ENCODE measurements around the gene QPCTL. TPM values are rescaled to one million over a fixed set of nuclear protein-coding genes. Genes with fewer than 3 reads are reported as not detected.

Gene QPCTL
- 9.8 TPM for polyA plus RNA-seq (2013, experiment 1 of 2)
- 10.3 TPM for polyA plus RNA-seq (2013, experiment 2 of 2)

- Histone ChIP-seq H3K36me3 (replicated peaks in 1 of 2; ENCODE audit: control insufficient read depth in 2 of 2, insufficient read depth in 2 of 2, low read length in 2 of 2) (peaks cover 20 to 47% of the 10 kb centered on the region in 2 donors), H3K14ac (ENCODE audit: low read length) (no peak within 1 kb of the TSS), H3K4me2 (ENCODE audit: insufficient read depth, low read length, poor library complexity, severe bottlenecking) (peak within 1 kb of the TSS; percentile 92), H3K23ac (ENCODE audit: low read depth, low read length, poor library complexity) (peak within 1 kb of the TSS; percentile 99), H2AK5ac (ENCODE audit: low read depth, low read length) (peak within 1 kb of the TSS; percentile 86), H4K8ac (ENCODE audit: low read depth, low read length) (no peak within 1 kb of the TSS), H3K4me3 (ENCODE audit: low read length in 2 of 2) (peak within 1 kb of the TSS; percentile 58 to 97), H3K4me1 (ENCODE audit: control insufficient read depth in 2 of 2, insufficient read depth in 1 of 2, low read depth in 1 of 2, low read length in 2 of 2) (peaks cover 2 to 3% of the 10 kb centered on the region in 2 donors), H3K27me3 (ENCODE audit: control insufficient read depth in 3 of 3, insufficient read depth in 3 of 3, low read depth in 1 of 3, low read length in 3 of 3) (no peaks in the 10 kb centered on the region), H2BK120ac (ENCODE audit: low read depth, low read length) (no peak within 1 kb of the TSS), H3K27ac (replicated peaks; ENCODE audit: low read length) (peak within 1 kb of the TSS; percentile 87), H4K91ac (ENCODE audit: low read depth, low read length, poor library complexity) (no peak within 1 kb of the TSS), H2BK12ac (ENCODE audit: low read length) (no peak within 1 kb of the TSS), H3K4ac (ENCODE audit: low read length) (no peak within 1 kb of the TSS), H2AFZ (ENCODE audit: low read length) (peak within 1 kb of the TSS; percentile 89), H3K18ac (ENCODE audit: low read length) (peak within 1 kb of the TSS; percentile 91), H3K79me1 (ENCODE audit: low read depth, low read length) (peaks cover 5% of the 10 kb centered on the region), H2BK15ac (ENCODE audit: low read length) (no peak within 1 kb of the TSS), H2BK5ac (ENCODE audit: low read length) (peak within 1 kb of the TSS; percentile 88), H3K9me3 (replicated peaks in 1 of 2; ENCODE audit: control insufficient read depth in 2 of 2, insufficient read depth in 1 of 2, low read depth in 1 of 2, low read length in 2 of 2) (no peaks in the 10 kb centered on the region), H3K9ac (ENCODE audit: low read depth, low read length, poor library complexity) (peak within 1 kb of the TSS; percentile 96)
- peak; percentile 99 for DNase-seq (ENCODE audit: low spot score)
- WGBS, 2 donors (ENCODE audit: extremely low coverage in 2 of 2, insufficient read length in 2 of 2, insufficient replicate concordance in 1 of 2), result no CpG with 5 or more reads among the region's 70 CpGs
Observed at GRCh38 chr19:45692187-45693105, at the start of gene QPCTL. TSS of gene QPCTL (plus strand) at chr19:45692666. CDS start at chr19:45692704, 38 bp downstream.

GRCh38 chr19:45643024-45643926 lies 49.2 kb upstream of the QPCTL start:
- peak overlapping the region; percentile 89 for H3K4me2 ChIP-seq (ENCODE audit: insufficient read depth, low read length, poor library complexity, severe bottlenecking)
- no peak overlapping the region for H3K4ac ChIP-seq (ENCODE audit: low read length)
- no peak overlapping the region for H3K27ac ChIP-seq (replicated peaks; ENCODE audit: low read length)
- no CpG with 5 or more reads among the region's 39 CpGs for WGBS, 2 donors (ENCODE audit: extremely low coverage in 2 of 2, insufficient read length in 2 of 2, insufficient replicate concordance in 1 of 2)
- no peak overlapping the region for H2BK5ac ChIP-seq (ENCODE audit: low read length)
- no peaks in the 10 kb centered on the region for H3K36me3 ChIP-seq (replicated peaks in 1 of 2; ENCODE audit: control insufficient read depth in 2 of 2, insufficient read depth in 2 of 2, low read length in 2 of 2)
- H3K18ac ChIP-seq (ENCODE audit: low read length), result peak overlapping the region; percentile 20
- H3K9ac ChIP-seq (ENCODE audit: low read depth, low read length, poor library complexity), result peak overlapping the region; percentile 22
- H4K91ac ChIP-seq (ENCODE audit: low read depth, low read length, poor library complexity), result no peak overlapping the region
- H2AFZ ChIP-seq (ENCODE audit: low read length), result peak overlapping the region; percentile 92
- H3K14ac ChIP-seq (ENCODE audit: low read length), result no peak overlapping the region
- peak overlapping the region; percentile 12 for H2BK15ac ChIP-seq (ENCODE audit: low read length)
- no peak overlapping the region for H4K8ac ChIP-seq (ENCODE audit: low read depth, low read length)
- H3K4me1 ChIP-seq (ENCODE audit: control insufficient read depth in 2 of 2, insufficient read depth in 1 of 2, low read depth in 1 of 2, low read length in 2 of 2), result peaks cover 10 to 21% of the 10 kb centered on the region in 2 donors
- no peak overlapping the region for H2BK12ac ChIP-seq (ENCODE audit: low read length)
- DNase-seq (ENCODE audit: low spot score), result peak; percentile 82
- no peaks in the 10 kb centered on the region for H3K9me3 ChIP-seq (replicated peaks in 1 of 2; ENCODE audit: control insufficient read depth in 2 of 2, insufficient read depth in 1 of 2, low read depth in 1 of 2, low read length in 2 of 2)
- no peak overlapping the region for H2BK120ac ChIP-seq (ENCODE audit: low read depth, low read length)
- peak overlapping the region; percentile 30 for H3K23ac ChIP-seq (ENCODE audit: low read depth, low read length, poor library complexity)
- H2AK5ac ChIP-seq (ENCODE audit: low read depth, low read length), result no peak overlapping the region
- H3K79me1 ChIP-seq (ENCODE audit: low read depth, low read length), result no peaks in the 10 kb centered on the region
- peak overlapping the region; percentile 46 to 80 for H3K4me3 ChIP-seq (ENCODE audit: low read length in 2 of 2)
- peaks cover 0 to 19% (median 10%) of the 10 kb centered on the region in 3 experiments for H3K27me3 ChIP-seq (ENCODE audit: control insufficient read depth in 3 of 3, insufficient read depth in 3 of 3, low read depth in 1 of 3, low read length in 3 of 3)

GRCh38 chr19:45643927-45644771 lies 48.3 kb upstream of the QPCTL start:
- Histone ChIP-seq H3K79me1 (ENCODE audit: low read depth, low read length) (no peaks in the 10 kb centered on the region), H3K9me3 (replicated peaks in 1 of 2; ENCODE audit: control insufficient read depth in 2 of 2, insufficient read depth in 1 of 2, low read depth in 1 of 2, low read length in 2 of 2) (no peaks in the 10 kb centered on the region), H3K18ac (ENCODE audit: low read length) (peak overlapping the region; percentile 30), H3K4me1 (ENCODE audit: control insufficient read depth in 2 of 2, insufficient read depth in 1 of 2, low read depth in 1 of 2, low read length in 2 of 2) (peaks cover 7 to 20% of the 10 kb centered on the region in 2 donors), H2BK5ac (ENCODE audit: low read length) (no peak overlapping the region), H3K4ac (ENCODE audit: low read length) (no peak overlapping the region), H3K4me3 (ENCODE audit: low read length in 2 of 2) (peak overlapping the region; percentile 8 to 46), H4K8ac (ENCODE audit: low read depth, low read length) (no peak overlapping the region), H2BK15ac (ENCODE audit: low read length) (no peak overlapping the region), H4K91ac (ENCODE audit: low read depth, low read length, poor library complexity) (no peak overlapping the region), H3K36me3 (replicated peaks in 1 of 2; ENCODE audit: control insufficient read depth in 2 of 2, insufficient read depth in 2 of 2, low read length in 2 of 2) (no peaks in the 10 kb centered on the region), H3K9ac (ENCODE audit: low read depth, low read length, poor library complexity) (no peak overlapping the region), H3K23ac (ENCODE audit: low read depth, low read length, poor library complexity) (no peak overlapping the region), H3K27ac (replicated peaks; ENCODE audit: low read length) (no peak overlapping the region), H3K14ac (ENCODE audit: low read length) (no peak overlapping the region), H3K4me2 (ENCODE audit: insufficient read depth, low read length, poor library complexity, severe bottlenecking) (peak overlapping the region; percentile 89), H2AFZ (ENCODE audit: low read length) (peak overlapping the region; percentile 92), H2BK120ac (ENCODE audit: low read depth, low read length) (peak overlapping the region; percentile 51), H2BK12ac (ENCODE audit: low read length) (peak overlapping the region; percentile 59), H3K27me3 (ENCODE audit: control insufficient read depth in 3 of 3, insufficient read depth in 3 of 3, low read depth in 1 of 3, low read length in 3 of 3) (peaks cover 0 to 19% (median 10%) of the 10 kb centered on the region in 3 experiments), H2AK5ac (ENCODE audit: low read depth, low read length) (peak overlapping the region; percentile 32)
- no CpG with 5 or more reads among the region's 14 CpGs for WGBS, 2 donors (ENCODE audit: extremely low coverage in 2 of 2, insufficient read length in 2 of 2, insufficient replicate concordance in 1 of 2)
- DNase-seq (ENCODE audit: low spot score), result no peak

Measured in neuronal stem cell (in vitro differentiated cells).